LNCaP clone FGC (cell line): Measurements from ENCODE around the gene PADI1.
A peak's percentile ranks its signal among the peaks of the same experiment; 100 is the strongest.

ENCODE experiments used
- DNase-seq: peaks from one replicate; pipeline ENCODE4 v3.0.0-alpha.2; 2011; ENCODE audit warnings: low read depth
- H3K4me3 ChIP-seq: 2 replicates; pipeline ENCODE4 v1.5.1; 2011; ENCODE audit warnings: mild to moderate bottlenecking, low read depth, low read length, control low read depth
- CTCF ChIP-seq: IDR thresholded peaks from 2 replicates; pipeline ENCODE4 v1.5.1; 2012; ENCODE audit warnings: mild to moderate bottlenecking; ENCODE audit not compliant: control insufficient read depth, insufficient read depth; ENCODE audit errors: extremely low read depth

PADI1 gene

GRCh38 chr1:17204546-17205440, at the start of gene PADI1:
TSS of gene PADI1 (plus strand) at chr1:17205128. CDS start at chr1:17205218, 90 bp downstream.
- H3K4me3 ChIP-seq: no peak within 1 kb of the TSS
- DNase-seq: no peak
- no peak for TF ChIP-seq CTCF

DNA sequence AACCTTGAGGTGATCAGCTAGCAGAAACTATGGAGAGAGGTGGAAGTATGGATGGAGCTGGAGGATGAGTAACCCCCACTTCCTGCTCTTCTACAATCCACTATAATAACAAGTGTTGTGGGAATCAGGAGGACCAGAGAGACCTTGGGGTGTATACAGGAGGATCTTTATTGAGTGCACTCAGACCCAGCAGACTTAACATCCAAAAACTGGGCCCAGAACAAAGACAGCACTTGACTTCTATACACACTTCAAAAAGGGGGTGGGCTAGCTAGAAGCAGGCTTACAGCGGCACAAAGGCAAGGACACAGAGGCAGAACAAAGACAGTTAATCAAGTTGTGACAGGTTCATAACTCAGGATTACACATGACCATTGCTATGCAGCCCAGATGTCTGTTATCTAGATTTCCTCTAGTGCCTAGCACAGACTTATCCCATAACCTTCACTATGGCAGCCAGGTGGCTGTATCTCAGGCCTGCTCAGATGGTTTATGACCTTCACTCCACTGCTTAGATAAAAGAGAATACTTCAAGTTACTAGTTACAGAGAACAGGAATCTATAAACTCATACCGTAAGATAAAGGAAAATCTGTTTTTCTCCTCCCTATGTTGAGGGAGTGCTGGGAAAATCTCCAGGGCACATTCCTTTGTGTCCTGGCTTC, 49.5 kb upstream of the PADI1 start:
- H3K4me3 ChIP-seq: no peak overlapping the region
- no peak for DNase-seq
- TF ChIP-seq CTCF: no peak

GRCh38 chr1:17156108-17156507, 48.8 kb upstream of the PADI1 start:
- TF ChIP-seq CTCF: no peak
- DNase-seq: peak; percentile 11
- no peak overlapping the region for H3K4me3 ChIP-seq

DNA sequence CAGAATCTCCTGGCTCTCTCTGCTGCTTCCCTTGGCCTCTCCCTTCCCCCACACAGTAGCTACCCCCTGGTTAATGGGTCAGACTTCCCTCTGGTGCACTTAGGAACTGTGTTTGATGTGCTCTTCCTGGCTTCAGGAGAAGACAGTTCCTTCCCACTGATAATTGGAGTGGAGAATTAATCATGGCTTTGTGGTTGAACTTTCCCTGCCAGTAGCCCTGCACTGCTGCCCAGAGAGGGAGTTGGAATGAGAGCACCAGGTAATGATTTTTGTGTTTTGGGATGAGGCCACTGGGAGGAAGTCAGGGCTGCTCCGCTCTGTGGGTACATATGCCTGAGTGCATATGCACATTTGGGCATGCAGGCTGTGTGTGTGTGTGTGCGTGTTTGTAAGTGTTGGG, 46.0 kb upstream of the PADI1 start:
- H3K4me3 ChIP-seq: no peak overlapping the region
- TF ChIP-seq CTCF: no peak
- DNase-seq: no peak

DNA sequence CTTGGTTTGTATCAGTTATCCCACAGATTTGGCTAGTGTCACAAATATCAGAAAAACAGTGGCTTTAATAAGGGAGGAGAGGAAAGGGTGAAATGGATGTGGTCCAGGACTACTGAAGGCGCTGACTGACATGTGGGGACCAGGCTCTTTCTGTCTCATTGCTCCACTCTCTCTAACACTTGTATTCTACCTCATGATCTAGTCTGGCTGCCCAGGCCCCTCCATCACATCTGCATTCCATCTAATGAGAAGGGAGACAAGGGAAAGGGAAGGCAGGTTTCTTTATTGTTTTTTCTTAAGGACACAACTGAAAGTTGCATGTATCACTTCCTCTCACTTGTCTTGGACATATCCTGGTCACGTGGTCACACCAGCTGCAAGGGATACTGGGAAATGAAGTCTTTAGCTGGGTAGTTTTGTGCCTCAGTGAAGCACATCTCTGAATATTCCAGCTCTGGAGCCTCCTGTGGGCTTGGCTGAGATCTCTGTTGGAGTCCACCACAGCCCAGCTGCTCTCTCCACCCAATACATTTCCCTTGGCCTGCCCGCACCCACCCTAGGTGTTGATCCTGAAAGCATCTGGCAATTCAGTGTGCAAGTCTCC, 43.7 kb upstream of the PADI1 start:
- DNase-seq: no peak
- no peak overlapping the region for H3K4me3 ChIP-seq

More for the DNA sequence above, 43.7 kb upstream of the PADI1 start:
- TF ChIP-seq CTCF: no peak
